Left lobe of liver (tissue), 2 donors: ENCODE measurements around the gene CNOT1. TPM values are rescaled to one million over a fixed set of nuclear protein-coding genes. Genes with fewer than 3 reads are reported as not detected.
A peak's percentile ranks its signal among the peaks of the same experiment; 100 is the strongest.

ENCODE experiments used
- ATAC-seq: fragments of 200-7000 bp; cut with Tn5 transposase; one replicate; pipeline ENCODE4 v1.9.1; 2020; ENCODE audit warnings: mild to moderate bottlenecking, moderate library complexity
- DNase-seq: peaks from one replicate; pipeline ENCODE4 v3.0.0-alpha.2; 2020; ENCODE audit warnings: low spot score
- total RNA-seq: library from RNA; stranded (reverse); gene quantifications from one replicate; pipeline ENCODE4 v1.2.1, GENCODE V29; 2021
- donor health status: DM: no; HTN: no; CAD: no; lungs with moderate emphysema.
- donor health status: DM: no; HTN: yes; CAD: no.

The CNOT1 gene
- total RNA-seq, 1 donor from 2014 or later, result 63.6 TPM

DNA sequence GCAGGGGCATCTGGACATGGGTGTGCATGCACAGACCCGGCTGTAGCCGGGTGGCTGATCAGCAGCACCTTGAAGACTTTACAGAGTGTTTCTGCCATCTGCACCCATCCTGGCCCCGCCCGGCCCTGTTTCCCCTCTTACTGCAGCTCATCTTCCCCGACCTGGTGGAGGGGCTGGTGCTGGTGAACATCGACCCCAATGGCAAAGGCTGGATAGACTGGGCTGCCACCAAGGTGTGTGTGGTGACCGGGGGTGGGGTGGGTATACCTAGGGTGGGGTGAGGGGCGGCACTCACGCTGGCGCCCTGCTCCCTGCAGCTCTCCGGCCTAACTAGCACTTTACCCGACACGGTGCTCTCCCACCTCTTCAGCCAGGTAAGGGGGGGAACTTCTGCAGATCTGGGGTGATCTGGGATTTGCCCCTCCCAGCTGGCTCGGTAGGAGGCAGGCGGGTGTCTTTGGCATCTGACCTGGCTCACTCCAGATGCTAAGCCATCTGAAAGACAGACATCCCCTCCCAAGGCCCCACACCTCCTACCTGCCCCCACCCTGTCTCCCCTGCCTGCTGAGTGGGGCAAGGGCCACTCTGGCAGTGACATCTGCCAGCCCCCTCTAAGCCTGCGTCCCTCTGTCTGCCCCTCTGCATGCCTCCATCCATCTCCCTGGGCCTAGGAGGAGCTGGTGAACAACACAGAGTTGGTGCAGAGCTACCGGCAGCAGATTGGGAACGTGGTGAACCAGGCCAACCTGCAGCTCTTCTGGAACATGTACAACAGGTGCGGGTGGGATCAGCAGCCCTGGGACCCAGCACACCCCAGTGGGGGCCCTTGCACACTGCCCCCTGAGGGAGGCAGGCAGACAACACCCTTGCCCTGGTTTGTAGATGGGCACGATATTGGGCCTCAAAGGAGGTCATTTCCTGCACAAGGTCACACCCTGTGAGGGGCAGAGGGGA, 123.1 kb downstream of the CNOT1 start:
- DNase-seq (peak; percentile 27), ATAC-seq (no peak)

DNA sequence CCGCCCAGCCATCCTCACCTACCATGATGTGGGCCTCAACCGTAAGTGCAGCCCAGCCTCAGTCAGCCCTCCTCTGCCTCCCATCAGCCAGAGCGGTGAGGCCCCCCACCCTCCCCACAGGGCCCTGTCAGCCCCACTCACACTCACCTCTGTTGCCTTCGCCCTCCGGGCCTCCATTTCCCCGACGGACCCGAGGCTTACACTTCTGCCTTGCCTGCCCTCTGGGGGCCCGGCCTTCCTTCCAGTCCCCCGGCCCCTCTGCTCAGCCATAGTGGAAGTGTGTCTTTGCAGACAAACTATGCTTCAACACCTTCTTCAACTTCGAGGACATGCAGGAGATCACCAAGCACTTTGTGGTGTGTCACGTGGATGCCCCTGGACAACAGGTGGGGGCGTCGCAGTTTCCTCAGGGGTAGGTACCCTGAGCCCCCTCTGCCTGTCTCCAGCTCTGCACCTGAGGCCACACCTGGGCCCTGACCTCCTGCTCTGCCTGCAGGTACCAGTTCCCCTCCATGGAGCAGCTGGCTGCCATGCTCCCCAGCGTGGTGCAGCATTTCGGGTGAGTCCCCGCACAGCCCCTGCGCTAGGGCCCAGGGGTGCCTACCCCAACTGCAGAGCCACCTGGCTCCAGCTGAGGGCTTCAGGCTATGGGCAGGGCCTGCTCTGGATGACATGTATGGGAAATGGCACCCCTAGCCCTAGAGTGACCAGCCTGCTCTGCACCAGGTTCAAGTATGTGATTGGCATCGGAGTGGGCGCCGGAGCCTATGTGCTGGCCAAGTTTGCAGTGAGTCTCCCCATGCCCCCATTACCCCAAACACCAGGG, 125.5 kb downstream of the CNOT1 start:
- DNase-seq (no peak), ATAC-seq (no peak)

DNA sequence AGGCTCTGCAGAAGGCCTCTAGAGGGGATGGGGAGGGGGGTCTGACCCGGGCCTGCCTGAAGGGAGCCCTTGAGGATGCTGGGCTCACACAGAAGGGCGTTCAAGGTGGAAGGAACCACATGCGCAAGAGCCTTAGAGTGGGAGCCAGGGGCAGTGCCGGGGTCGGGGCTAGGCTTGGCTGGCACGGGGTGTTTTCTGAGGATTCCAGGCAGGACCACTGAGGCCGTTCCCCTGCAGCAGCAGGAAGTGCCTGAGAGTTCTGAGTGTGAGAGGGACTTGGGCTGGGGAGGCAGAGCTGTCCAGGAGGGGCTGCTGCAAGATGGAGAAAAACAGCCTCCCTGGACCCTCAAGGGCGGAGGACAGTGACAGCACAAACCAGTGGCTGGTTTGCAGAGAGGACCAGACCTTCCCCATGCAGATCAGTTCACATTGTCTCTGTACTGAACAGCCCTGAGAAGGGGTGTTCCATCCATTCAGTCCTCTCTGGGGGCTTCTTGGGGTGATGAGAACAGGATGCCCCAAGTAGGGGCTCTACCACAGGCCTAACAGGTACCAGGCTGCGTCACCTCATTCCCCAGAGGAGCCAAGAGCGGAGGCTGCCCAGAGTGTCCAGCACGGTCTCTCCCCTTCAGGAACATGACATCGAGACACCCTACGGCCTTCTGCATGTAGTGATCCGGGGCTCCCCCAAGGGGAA, 126.3 kb downstream of the CNOT1 start:
- no peak for DNase-seq

DNA sequence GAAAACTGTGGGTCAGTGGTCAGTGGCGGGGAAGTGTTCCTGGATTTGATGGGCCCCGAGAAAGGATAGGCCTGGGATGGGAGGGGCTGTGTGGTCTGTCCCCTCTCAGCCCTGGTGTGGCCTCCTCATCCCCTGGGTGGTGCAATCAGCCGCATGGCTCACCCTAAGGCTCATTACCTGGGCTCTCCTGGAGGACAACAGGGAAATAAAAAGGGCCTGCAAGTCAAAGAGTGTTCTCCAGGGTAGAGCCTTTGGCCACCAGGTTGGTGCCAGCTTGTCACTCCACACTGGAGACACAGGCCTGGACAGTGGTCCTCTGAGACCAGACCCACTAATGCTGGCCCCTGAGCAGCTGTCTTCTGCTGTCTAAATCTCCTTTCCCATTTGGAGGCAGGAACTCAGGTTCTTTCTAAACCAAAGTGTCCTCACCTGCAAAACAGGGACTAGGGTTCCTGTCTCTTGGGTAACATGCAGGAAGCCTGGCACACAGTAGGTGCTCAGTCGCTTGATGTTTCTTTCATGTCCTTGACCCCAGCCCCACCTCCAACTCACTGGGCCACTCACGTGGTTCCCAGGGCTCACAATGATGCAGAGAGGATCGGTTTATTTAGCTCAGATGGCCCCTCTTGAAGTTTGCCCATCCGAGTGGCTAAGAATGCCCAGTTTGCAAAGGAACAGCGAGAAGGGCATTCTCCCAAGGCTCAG, 127.3 kb downstream of the CNOT1 start:
- no peak for ATAC-seq
- DNase-seq, result no peak

More for the DNA sequence above, 126.3 kb downstream of the CNOT1 start:
- ATAC-seq, result no peak

DNA sequence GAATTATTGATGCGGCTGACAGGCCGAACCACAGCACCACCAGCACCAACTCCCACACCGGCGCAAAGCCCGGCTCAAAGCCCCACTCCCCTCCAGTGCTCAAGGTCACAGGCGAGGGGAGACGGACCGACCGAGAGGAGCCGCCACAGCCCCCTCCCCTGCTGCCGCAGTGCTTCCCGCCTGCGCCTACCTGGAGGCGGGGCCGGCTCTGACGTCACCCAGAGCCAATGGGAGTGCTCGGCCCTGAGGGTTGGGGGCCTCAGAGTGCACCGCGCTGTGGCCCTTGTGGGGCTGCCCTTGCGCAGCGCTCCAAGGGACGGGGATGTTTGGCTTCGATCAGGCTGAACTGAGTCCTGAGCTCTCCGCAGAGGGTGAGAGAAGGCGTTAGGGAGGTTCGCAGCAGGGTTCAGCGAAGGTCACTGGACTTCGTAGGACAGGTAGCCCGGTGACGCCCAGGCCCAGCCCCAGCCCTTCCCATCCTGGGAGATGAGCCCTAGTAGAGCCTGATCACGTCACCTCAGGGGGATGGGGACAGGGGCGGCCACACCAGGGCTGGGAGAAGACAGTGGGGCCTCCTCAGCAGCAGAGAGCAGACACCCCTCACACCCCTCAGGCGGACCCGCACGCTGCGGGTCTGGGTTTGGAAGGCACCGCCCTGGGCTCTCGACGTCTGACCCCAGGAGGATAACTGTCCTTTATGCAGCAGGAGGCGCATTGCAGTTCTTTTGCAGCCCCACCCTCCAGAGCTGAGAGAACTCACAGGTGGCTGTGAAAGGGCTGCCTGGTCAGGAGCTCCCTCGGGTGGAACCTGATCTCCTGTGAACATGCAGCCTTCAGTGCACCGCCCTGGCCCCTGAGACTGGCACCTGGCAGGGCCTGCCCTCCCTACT, 128.1 kb downstream of the CNOT1 start:
- no peak for DNase-seq
- peak; percentile 25 for ATAC-seq

DNA sequence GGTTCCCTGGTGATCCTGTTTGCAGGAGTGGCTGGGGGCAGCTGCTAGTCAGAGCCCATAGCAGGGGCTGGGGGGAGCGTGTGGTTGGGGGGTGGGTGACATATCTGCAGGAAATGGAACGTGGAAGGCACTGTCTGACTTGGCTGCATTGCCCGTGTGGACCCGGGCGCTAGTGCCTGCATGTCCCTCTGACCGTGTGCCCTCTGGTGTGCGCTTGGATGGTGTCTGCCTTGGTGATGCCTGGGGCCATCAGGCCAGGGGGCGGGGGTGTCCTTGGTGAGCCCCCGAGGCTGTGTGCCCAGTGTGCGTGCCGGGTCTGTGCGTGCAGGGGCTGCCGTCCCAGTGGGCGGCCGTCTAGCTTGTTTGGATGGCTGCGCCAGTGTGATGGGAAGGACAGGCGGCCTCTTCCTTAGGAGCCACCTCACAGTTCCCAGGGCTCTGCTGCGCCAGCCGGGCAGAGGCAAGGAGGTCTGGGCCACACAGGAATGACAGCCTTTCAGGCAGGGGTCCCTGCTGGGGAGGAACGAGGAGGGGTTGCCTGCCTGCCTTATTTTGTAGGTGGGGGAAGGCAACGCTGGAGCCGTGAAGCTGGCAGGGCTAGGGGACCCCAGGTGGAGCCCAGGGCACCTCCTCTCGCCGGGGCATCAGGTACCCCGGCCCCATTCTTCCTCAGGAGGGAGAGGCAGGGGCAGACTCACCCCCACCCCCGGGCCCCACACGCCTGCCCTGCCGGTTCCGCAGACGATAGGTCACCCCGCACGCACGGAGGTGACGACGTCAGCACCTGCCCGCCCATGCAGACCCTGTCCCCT, 129.0 kb downstream of the CNOT1 start:
- no peak for ATAC-seq
- DNase-seq, result no peak

DNA sequence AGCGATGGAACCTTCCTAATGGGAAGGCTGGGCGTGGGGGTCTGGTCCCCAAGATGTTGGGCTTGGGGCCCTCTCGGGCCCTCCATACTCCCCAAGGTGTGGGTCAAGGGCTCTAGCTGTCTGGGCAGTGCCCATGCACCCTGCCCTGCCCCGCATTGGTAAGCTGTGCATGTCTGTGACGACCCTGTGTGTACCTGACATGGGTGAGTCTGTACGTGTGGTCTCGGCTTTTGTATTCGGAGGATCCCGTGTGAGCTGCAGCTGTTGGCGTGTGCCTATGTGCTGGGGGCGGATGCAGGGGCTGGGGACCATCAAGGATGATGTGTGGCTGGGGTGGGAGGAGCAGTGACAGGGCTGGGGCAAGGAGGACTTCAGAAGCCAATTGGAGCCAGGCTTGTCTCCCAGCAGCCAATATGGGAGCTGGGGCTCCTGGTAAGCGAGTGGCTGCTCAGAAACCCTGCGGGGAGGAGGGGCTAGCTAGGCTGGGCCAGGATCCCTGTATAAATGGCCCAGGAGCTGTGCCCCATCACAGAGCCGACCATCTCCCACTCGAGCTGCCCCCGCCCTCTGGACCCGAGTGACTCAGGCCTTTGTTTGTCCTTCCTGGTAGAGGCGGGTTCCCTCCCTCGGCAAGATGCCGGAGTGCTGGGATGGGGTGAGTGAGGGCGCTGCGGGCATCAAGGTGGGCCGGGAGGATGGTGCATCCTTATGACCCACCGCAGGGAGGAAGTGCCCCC, 129.8 kb downstream of the CNOT1 start, which contains the start of gene NDRG4:
TSS of gene NDRG4 (plus strand) at position 529 of the 737 bp plus-strand sequence. CDS start at position 635, 106 bp downstream.
- ATAC-seq (no peak), DNase-seq (no peak)

DNA sequence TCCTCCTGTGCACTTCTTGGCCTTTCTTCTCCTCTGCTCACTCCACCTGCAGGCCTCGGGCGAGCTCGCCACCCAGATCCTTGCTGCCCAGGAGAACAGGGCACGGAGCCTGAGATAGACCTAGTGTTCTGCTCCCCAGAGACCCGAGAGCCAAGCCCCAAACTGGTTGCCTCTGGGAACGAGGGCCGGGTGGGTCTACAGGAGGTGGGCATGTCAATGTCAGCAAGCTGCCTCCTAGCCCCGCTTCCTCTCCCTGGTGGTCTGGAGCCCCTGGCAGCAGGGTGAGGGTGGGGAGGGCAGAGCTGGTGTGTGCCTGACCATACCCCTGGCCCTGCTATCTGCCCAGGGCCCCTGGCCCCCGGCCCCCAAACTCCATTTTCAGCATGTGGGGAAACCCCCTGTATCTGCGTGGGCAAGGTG, 130.5 kb downstream of the CNOT1 start:
- DNase-seq (no peak), ATAC-seq (no peak)

DNA sequence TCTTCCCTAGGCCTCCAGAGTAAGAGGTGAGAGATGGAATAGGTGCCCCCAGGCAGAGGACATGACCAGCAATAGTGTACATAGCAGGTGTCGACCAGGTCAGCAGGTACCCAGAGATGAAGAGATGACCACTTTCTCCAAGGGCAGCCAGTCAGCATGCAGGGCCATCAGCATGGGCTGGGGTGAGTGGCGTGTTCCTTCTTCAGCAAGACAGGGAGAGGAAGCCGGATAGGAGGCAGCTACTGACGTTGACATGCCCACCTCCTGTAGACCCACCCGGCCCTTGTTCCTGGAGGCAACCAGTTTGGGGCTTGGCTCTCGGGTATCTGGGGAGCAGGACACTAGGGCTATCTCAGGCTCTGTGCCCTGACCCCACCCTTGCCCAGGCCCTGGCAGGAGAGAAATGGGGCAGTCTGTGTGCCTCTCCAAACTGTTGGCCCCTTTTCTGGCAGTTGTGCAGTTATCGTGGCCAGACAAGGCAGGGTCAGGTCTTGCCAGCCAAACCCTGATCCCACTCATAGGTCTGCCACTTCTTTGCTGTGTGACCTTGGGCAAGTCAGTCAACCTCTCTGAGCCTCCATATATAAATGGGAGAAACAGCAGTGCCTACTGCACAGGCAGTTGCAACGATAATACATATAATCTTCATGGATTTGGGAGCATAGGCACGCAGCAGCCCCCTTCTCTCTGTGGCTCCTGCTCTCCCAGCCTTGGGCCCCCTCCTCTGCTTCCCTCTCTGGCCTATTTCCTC, 131.1 kb downstream of the CNOT1 start:
- DNase-seq, result no peak
- no peak for ATAC-seq

DNA sequence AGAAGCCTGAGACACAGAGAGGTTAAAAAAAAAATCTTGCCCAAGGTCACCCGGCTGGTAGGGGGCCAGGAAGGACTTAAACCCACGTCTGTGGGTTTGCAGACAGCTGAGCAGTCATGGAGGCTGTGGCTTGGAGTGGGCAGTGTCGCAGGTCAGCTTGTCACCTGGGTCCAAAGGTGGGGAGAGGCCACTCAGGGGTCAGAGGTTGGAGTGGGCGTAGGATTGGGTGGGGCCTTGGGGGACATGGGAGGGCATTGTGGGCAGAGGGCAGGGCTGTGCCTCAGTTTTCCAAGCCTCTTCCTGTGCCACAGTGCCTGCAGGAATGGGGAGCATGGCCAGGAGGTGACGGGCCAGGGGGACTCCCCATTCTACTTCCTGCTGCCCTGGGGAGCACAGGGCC, 131.7 kb downstream of the CNOT1 start:
- no peak for ATAC-seq
- DNase-seq, result no peak

DNA sequence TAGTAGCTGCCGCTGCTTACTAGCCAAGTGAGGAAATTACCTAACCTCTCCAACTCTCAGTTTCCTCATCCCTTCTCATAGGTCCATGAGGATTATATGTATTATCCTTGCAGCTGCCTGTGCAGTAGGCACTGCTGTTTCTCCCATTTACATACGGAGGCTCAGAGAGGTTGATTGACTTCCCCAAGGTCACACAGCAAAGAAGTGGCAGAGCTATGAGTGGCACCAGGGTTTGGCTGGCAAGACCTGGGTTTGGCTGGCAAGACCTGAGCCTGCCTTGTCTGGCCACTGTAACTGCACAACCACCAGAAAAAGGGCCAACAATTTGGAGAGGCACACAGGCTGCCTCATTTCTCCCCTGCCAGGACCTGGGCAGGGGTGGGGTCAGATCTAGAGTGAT, 132.2 kb downstream of the CNOT1 start:
- no peak for ATAC-seq
- no peak for DNase-seq

DNA sequence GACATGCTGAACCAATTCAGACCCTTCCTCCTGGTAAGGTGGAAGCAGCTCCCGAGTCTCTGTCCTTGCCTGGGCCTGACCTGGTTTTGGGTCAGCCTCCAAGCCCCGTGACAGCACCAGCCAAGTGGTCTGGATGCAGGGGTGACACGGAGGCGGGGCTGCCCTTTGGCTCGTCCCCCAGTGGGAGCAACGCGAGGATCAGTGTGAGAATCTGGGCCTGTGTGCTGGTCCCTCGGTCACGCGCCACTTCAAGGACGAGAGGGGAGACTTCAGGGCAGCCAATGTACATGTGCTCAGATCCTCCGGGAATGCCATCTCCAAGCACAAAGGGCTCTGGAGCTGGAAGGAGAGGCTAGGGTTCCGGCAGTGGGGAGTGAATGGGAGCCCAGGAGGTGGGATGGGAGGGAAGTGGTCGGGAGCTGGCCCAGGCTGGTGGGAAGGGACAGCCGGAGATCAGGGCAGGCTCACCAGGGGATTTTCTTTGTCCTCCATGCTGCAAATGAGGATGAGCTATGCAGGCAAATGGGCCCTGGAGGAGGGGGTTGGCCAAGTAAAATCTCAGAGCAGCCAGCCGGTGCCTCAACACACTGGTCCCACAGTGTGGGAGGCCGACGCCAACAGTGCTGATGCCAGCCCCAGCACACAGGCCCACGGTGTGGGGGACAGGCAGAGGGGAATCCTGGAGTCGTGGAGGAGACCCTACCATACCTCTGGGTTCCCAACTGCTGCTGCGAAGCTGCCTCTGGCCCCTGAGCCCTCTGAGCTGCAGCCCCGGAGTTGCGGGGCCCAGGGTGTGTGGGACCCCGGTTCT, 133.9 kb downstream of the CNOT1 start:
- no peak for ATAC-seq
- DNase-seq, result no peak

DNA sequence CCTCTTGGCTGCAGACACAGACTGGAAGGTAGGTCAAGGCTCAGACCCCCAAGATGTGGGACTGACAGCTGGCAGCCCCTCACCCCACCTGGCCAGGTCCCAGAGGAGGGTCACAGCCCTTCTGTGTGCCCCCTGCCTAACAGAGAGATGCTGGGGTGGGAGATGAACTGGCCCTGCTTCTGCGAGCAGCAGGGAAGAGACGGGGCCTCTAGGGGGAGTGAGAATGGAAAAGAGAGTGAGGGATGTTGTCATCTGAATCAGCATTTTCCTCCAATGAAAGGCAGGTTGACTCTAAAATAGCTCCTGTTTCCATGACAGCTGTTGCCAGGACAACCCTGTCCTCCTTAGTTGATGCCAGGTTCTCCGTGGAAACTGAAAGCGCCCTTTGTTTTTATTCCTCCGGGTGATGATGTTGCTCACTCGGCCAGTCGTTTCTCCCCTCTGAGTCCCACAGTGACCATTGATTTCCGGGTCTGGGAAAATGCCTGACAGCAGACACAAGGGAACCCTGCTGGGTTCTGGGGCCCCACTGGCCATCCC, 134.6 kb downstream of the CNOT1 start:
- ATAC-seq (peak; percentile 83), DNase-seq (peak; percentile 74)

DNA sequence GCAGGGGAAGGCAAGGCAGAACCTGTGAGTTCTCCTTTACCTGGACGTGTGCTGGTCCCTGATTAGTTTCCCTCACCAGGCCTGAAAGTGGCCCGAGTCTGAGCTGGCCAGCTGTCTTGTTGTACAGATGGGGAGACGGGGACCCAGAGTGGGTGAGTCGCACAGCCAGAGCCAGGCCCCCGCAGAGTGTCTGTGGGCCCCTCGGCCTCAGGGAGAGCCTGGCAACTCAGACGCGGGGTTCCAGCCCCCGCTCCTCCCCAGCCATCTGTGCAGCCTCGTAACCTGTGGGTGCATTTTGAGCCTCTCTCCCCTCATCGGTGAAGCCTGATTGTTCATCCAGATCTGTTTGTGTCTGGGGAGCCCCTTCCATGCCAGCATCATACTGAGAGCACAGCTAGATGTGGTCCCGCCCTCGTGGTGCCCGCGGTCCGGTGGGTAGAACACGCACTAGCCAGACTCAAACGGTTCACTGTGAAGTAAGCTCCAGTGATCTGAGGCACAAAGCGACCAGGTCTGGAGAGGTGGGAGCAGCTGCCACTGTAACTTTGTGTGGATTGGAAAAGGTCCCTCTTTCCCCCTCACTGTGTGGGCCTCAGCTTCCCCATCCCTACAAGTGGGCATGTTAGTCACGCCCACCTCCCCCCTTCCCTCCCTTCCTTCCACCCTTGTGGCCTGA, 135.7 kb downstream of the CNOT1 start:
- DNase-seq (no peak), ATAC-seq (no peak)

DNA sequence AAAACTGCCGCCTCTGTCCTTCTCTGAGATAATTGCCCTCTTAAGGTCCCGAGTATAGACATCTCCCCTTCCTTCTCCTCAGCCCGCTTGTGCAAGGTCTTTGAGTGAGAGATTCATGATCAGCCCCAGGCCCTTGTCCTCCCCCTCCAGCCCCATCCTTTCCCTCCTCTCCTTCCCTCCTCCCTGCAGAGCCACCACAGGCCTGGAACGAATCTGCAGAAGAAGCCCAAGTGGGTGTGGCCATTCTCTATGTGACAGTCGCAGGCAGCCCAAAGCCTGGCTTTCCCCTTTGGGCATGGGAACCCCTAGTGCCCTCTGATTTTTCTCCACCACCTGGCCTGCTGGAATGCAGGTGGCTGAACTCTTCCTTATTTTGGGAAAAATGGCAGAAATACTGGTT, 136.9 kb downstream of the CNOT1 start:
- no peak for ATAC-seq
- DNase-seq, result no peak
